DOHH2 (cell line): Measurements from ENCODE around the gene NKAIN2.

ENCODE experiments used
- H3F3A ChIP-seq: fragments of 200-600 bp; sonication (generic), shearing (Covaris generic); 2 replicates; pipeline ENCODE4 v1.6.0; 2016; ENCODE audit warnings: antibody characterized with exemption, mild to moderate bottlenecking; ENCODE audit not compliant: control insufficient read depth, insufficient read depth
- H3K27ac ChIP-seq: fragments of 200-600 bp; sonication (generic); 2 replicates; pipeline ENCODE4 v1.5.1; 2014; ENCODE audit warnings: low read depth, mild to moderate bottlenecking, low read length, moderate library complexity
- H3K27me3 ChIP-seq: fragments of 200-600 bp; sonication (generic); 2 replicates; pipeline ENCODE4 v1.6.1; 2014; ENCODE audit warnings: mild to moderate bottlenecking, low read length, mixed read lengths; ENCODE audit not compliant: control insufficient read depth
- H3K36me3 ChIP-seq: fragments of 200-600 bp; sonication (generic); 2 replicates; pipeline ENCODE4 v1.6.1; 2014; ENCODE audit warnings: mild to moderate bottlenecking, low read length, moderate library complexity, mixed read lengths; ENCODE audit not compliant: control insufficient read depth
- H3K4me1 ChIP-seq: fragments of 200-600 bp; sonication (generic); 2 replicates; pipeline ENCODE4 v1.6.1; 2014; ENCODE audit warnings: mild to moderate bottlenecking, low read length, mixed read lengths; ENCODE audit not compliant: control insufficient read depth
- H3K4me2 ChIP-seq: fragments of 200-600 bp; sonication (generic); 2 replicates; pipeline ENCODE4 v1.6.0; 2014; ENCODE audit warnings: mild to moderate bottlenecking, low read length, moderate library complexity
- H3K4me3 ChIP-seq: fragments of 200-600 bp; sonication (generic); 2 replicates; pipeline ENCODE4 v1.5.1; 2014; ENCODE audit warnings: mild to moderate bottlenecking, low read length, mixed read lengths
- H3K79me2 ChIP-seq: fragments of 200-600 bp; sonication (generic); 2 replicates; pipeline ENCODE4 v1.6.1; 2014; ENCODE audit warnings: mild to moderate bottlenecking, low read length, mixed read lengths; ENCODE audit not compliant: control insufficient read depth
- H3K9me2 ChIP-seq: fragments of 200-600 bp; sonication (generic); replicated peaks from 2 replicates; pipeline ENCODE4 v1.6.1; 2014; ENCODE audit warnings: mild to moderate bottlenecking, low read length, mixed read lengths; ENCODE audit not compliant: control insufficient read depth
- H3K9me3 ChIP-seq: fragments of 200-600 bp; sonication (generic); 2 replicates; pipeline ENCODE4 v1.6.1; 2014; ENCODE audit warnings: antibody characterized with exemption, low read length, mixed read lengths; ENCODE audit not compliant: control insufficient read depth, insufficient read depth
- H4K20me1 ChIP-seq: fragments of 200-600 bp; sonication (generic); 2 replicates; pipeline ENCODE4 v1.6.0; 2014; ENCODE audit warnings: low read depth, mild to moderate bottlenecking, antibody characterized with exemption, low read length, moderate library complexity; ENCODE audit not compliant: control insufficient read depth, insufficient read depth
- EZH2phosphoT487 ChIP-seq: fragments of 200-600 bp; sonication (generic); IDR thresholded peaks from 2 replicates; pipeline ENCODE4 v1.6.1; 2017; ENCODE audit warnings: borderline replicate concordance, mild to moderate bottlenecking, antibody characterized with exemption, low read length, moderate library complexity, mixed read lengths
- TF ChIP-seq, protein P1 (sequence below): fragments of 200-600 bp; sonication (generic); IDR thresholded peaks from one replicate; pipeline ENCODE4 v1.5.1; 2014; ENCODE audit warnings: antibody characterized with exemption, mild to moderate bottlenecking, low read depth, low read length; ENCODE audit not compliant: poor library complexity, severe bottlenecking

The NKAIN2 gene

DNA sequence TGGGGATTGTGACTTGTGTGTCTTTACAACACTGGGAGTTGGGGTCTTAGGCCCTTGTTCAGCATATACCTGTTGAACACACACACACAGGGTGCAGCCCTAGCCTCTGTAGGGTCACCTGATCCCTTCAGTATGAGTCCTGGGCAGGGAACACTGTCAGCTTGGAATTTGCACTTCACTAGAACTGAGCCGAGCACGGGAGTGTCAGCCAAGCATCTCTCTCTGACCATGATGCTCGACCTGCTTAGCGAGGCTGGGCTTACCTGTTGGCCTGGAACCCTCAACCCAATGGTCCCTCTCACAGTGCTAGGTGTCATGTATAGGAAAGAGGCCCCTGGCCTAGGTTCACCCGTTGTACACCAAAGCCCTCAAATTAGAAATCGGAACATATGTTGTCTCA, 96.1 kb downstream of the NKAIN2 start:
- Histone ChIP-seq H3K79me2 (no peaks in the 10 kb centered on the region), H3K4me2 (no peak overlapping the region), H3K4me3 (no peak overlapping the region), H3K27ac (no peak overlapping the region), H3K9me2 (no peaks in the 10 kb centered on the region), H3K4me1 (no peaks in the 10 kb centered on the region), H3K27me3 (no peaks in the 10 kb centered on the region), H3K9me3 (no peaks in the 10 kb centered on the region), H3K36me3 (no peaks in the 10 kb centered on the region), H4K20me1 (no peaks in the 10 kb centered on the region), H3F3A (no peaks in the 10 kb centered on the region)
- TF ChIP-seq, protein P1, sequence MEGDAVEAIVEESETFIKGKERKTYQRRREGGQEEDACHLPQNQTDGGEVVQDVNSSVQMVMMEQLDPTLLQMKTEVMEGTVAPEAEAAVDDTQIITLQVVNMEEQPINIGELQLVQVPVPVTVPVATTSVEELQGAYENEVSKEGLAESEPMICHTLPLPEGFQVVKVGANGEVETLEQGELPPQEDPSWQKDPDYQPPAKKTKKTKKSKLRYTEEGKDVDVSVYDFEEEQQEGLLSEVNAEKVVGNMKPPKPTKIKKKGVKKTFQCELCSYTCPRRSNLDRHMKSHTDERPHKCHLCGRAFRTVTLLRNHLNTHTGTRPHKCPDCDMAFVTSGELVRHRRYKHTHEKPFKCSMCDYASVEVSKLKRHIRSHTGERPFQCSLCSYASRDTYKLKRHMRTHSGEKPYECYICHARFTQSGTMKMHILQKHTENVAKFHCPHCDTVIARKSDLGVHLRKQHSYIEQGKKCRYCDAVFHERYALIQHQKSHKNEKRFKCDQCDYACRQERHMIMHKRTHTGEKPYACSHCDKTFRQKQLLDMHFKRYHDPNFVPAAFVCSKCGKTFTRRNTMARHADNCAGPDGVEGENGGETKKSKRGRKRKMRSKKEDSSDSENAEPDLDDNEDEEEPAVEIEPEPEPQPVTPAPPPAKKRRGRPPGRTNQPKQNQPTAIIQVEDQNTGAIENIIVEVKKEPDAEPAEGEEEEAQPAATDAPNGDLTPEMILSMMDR = no peak
- no peak for TF ChIP-seq EZH2phosphoT487

GRCh38 chr6:123901436-123901835, 97.8 kb downstream of the NKAIN2 start:
- no peak overlapping the region for H3K4me2 ChIP-seq
- no peaks in the 10 kb centered on the region for H3K9me3 ChIP-seq
- no peaks in the 10 kb centered on the region for H3K36me3 ChIP-seq
- H3K79me2 ChIP-seq = no peaks in the 10 kb centered on the region
- H3K27ac ChIP-seq = no peak overlapping the region
- TF ChIP-seq, protein P1 = no peak
- no peak for TF ChIP-seq EZH2phosphoT487
- no peaks in the 10 kb centered on the region for H3F3A ChIP-seq
- H4K20me1 ChIP-seq = no peaks in the 10 kb centered on the region
- H3K4me1 ChIP-seq = no peaks in the 10 kb centered on the region
- H3K4me3 ChIP-seq = no peak overlapping the region
- H3K9me2 ChIP-seq = no peaks in the 10 kb centered on the region
- no peaks in the 10 kb centered on the region for H3K27me3 ChIP-seq

DNA sequence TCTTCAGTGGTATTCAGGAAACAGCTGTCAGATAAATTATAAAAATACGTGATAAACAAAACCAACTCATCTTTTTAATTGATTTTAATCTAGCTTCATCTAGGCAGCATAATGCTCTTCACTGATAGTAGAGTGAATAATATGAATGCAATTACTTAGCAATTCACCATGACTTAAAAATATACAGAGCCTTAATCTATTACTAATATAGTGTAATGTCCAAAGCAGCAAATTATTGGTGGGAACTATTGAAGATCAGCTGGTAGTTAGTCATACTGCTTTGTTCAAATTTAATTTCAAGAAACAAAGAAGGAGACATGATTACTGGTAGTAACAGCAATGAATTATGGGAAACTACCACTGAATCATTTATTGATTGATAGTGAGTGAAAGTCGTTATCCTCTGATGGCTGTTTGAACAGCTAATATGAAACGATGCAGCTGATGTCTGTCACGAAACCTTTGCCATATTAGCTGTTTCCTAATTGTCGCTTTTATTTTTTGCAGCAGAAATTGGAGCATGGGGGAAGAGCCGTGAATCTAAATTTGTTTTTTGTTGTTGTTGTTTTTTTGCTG, 99.2 kb downstream of the NKAIN2 start:
- H3K4me3 ChIP-seq = no peak overlapping the region
- TF ChIP-seq, protein P1 = no peak
- TF ChIP-seq EZH2phosphoT487 = no peak
- H3K4me2 ChIP-seq = no peak overlapping the region
- H3F3A ChIP-seq = no peaks in the 10 kb centered on the region
- no peaks in the 10 kb centered on the region for H4K20me1 ChIP-seq
- H3K27me3 ChIP-seq = no peaks in the 10 kb centered on the region
- H3K36me3 ChIP-seq = no peaks in the 10 kb centered on the region
- no peaks in the 10 kb centered on the region for H3K4me1 ChIP-seq
- H3K9me2 ChIP-seq = no peaks in the 10 kb centered on the region
- no peaks in the 10 kb centered on the region for H3K79me2 ChIP-seq
- no peak overlapping the region for H3K27ac ChIP-seq
- no peaks in the 10 kb centered on the region for H3K9me3 ChIP-seq

GRCh38 chr6:123904228-123904627, 100.6 kb downstream of the NKAIN2 start:
- Histone ChIP-seq H3K79me2 (no peaks in the 10 kb centered on the region), H3K27ac (no peak overlapping the region), H3K9me2 (no peaks in the 10 kb centered on the region), H3K4me1 (no peaks in the 10 kb centered on the region), H3K4me3 (no peak overlapping the region), H3K36me3 (no peaks in the 10 kb centered on the region), H4K20me1 (no peaks in the 10 kb centered on the region), H3K9me3 (no peaks in the 10 kb centered on the region), H3K4me2 (no peak overlapping the region), H3K27me3 (no peaks in the 10 kb centered on the region), H3F3A (no peaks in the 10 kb centered on the region)
- TF ChIP-seq, protein P1 = no peak
- no peak for TF ChIP-seq EZH2phosphoT487
